Thyroid gland (tissue), 4 donors: ENCODE measurements around the gene MME.

Experiments used
- CTCF ChIP-seq, 6 experiments: fragments of 200-600 bp in 3 of 6; fragments of 450-650 bp in 3 of 6; sonication (generic) in 3 of 6; IDR thresholded peaks; one replicate each; pipeline ENCODE4 v1.5.1; 2016 to 2019; ENCODE audit warnings: antibody characterized with exemption in 6 of 6, mild to moderate bottlenecking in 2 of 6, inconsistent platforms in 1 of 6, moderate library complexity in 1 of 6
- POLR2A ChIP-seq, 2 donors: fragments of 450-650 bp; IDR thresholded peaks; one replicate each; pipeline ENCODE4 v1.6.1; 2017; ENCODE audit warnings: antibody characterized with exemption in 2 of 2, mild to moderate bottlenecking in 2 of 2, moderate library complexity in 1 of 2

- TF ChIP-seq CTCF (IDR thresholded peaks at IDR 0.05) (no peak), POLR2A (IDR thresholded peaks at IDR 0.05) (no peak)
Measured at GRCh38 chr3:155112661-155113389, 32.7 kb downstream of the MME start.
